Neural progenitor cell (in vitro differentiated cells): Measurements from ENCODE around the gene PHRF1.

Source experiments
- EZH2 ChIP-seq: fragments of 200-600 bp; sonication (generic); IDR thresholded peaks from 2 replicates; pipeline ENCODE4 v1.6.1; 2017; ENCODE audit warnings: antibody characterized with exemption, mild to moderate bottlenecking, moderate library complexity
- TF ChIP-seq, protein P1 (sequence below): fragments of 200-600 bp; sonication (generic); IDR thresholded peaks from 2 replicates; pipeline ENCODE4 v1.5.1; 2017; ENCODE audit warnings: antibody characterized with exemption, mild to moderate bottlenecking

DNA sequence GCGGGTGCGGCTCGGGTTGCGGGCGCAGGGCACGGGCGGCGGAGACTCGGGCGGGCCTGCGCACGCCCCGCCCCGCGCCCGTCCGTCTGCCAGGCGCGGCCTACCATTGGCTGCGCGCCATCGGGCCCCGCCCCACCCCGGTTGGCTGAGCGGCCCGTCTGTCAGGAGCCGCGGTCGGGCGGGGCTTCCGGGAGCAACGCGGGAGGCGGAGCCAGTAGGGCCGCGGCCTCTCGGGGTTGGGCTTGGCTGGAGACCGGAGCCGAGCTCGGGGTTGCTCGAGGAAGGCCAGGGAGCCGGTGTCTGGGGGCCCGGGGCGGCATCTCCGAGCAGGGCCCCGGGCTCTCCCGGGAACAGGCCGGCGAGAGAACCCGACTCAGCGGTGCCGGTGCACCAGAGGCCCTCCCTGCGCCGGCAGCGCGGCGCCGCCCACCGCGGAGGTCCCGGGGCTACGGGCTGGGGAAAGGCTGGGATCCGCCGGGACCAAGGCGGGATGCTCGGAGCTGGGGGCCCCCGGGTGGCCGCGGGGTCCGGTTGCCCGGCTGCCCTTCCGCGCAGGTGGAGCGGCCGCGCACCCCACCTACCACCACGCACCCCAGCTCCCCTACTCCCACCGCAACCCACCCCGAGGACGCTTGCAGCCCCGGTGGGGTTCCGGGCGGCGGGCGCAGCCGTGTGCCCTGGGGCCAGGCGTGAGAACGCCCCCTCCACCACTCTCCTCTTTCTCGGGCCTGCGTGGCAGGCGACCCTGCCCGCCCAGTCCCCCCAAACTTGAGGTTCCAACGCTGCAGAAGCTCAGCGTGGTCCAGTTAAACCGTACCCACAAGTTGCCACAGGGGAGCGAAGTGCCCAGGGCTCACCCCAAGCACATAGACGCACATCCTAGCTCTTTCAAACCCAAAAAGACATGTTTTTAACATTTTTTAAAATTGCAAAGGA, 40.5 kb upstream of the PHRF1 start, which contains the start of gene HRAS:
- TF ChIP-seq EZH2: no peak
- TF ChIP-seq, protein P1, sequence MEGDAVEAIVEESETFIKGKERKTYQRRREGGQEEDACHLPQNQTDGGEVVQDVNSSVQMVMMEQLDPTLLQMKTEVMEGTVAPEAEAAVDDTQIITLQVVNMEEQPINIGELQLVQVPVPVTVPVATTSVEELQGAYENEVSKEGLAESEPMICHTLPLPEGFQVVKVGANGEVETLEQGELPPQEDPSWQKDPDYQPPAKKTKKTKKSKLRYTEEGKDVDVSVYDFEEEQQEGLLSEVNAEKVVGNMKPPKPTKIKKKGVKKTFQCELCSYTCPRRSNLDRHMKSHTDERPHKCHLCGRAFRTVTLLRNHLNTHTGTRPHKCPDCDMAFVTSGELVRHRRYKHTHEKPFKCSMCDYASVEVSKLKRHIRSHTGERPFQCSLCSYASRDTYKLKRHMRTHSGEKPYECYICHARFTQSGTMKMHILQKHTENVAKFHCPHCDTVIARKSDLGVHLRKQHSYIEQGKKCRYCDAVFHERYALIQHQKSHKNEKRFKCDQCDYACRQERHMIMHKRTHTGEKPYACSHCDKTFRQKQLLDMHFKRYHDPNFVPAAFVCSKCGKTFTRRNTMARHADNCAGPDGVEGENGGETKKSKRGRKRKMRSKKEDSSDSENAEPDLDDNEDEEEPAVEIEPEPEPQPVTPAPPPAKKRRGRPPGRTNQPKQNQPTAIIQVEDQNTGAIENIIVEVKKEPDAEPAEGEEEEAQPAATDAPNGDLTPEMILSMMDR: no peak
